Ovary (tissue), 3 donors: ENCODE results near the gene MB.

Experiments
- CTCF ChIP-seq, 3 donors: fragments of 450-650 bp in 2 of 3; fragments of 200-600 bp in 1 of 3; IDR thresholded peaks; one replicate each; pipeline versions ENCODE4 v1.5.1 to v1.8.0; 2016 to 2022; ENCODE audit warnings: antibody characterized with exemption in 3 of 3, mild to moderate bottlenecking in 1 of 3
- EP300 ChIP-seq: sonication (generic); formaldehyde crosslinking; IDR thresholded peaks from one replicate; pipeline ENCODE4 v1.6.1; 2017; ENCODE audit warnings: antibody characterized with exemption
- donor health status: DM: no; HTN: no; CAD: no.

GRCh38 chr22:35649026-35649553, 32.0 kb upstream of the MB start:
- TF ChIP-seq CTCF (IDR thresholded peaks at IDR 0.05) = no peak
- TF ChIP-seq EP300 = no peak
